Measurements from ENCODE around the gene DPH6.

DPH6 gene

GRCh38 chr15:35349916-35350315 is 196.0 kb downstream of the DPH6 start:
- Histone ChIP-seq H2AFZ (ENCODE audit: low read depth, low read length, severe bottlenecking) (no peak overlapping the region), H4K20me1 (ENCODE audit: low read depth, low read length) (no peaks in the 10 kb centered on the region), H3K4me3 (ENCODE audit: insufficient read depth, low read length, poor library complexity, severe bottlenecking) (no peak overlapping the region), H3K9me3 (ENCODE audit: insufficient read depth, low read length) (no peaks in the 10 kb centered on the region), H3K27me3 (ENCODE audit: low read length) (no peaks in the 10 kb centered on the region), H3K4me2 (ENCODE audit: low read depth, low read length, poor library complexity, severe bottlenecking) (no peak overlapping the region), H3K9me2 (replicated peaks; ENCODE audit: insufficient read depth, low read length) (no peaks in the 10 kb centered on the region), H3K9ac (ENCODE audit: low read length) (no peak overlapping the region), H3K27ac (ENCODE audit: low read depth, low read length) (no peak overlapping the region), H3F3A (ENCODE audit: insufficient read depth) (no peaks in the 10 kb centered on the region), H3K36me3 (ENCODE audit: low read length) (no peaks in the 10 kb centered on the region), H3K79me2 (ENCODE audit: insufficient read depth, low read length) (no peaks in the 10 kb centered on the region)
- TF ChIP-seq CTCF (IDR thresholded peaks at IDR 0.05; ENCODE audit: insufficient read depth, low read length, poor library complexity, severe bottlenecking) (no peak), EZH2phosphoT487 (conservative IDR thresholded peaks at IDR 0.05; ENCODE audit: low read length) (no peak)

- TF ChIP-seq EZH2phosphoT487 (conservative IDR thresholded peaks at IDR 0.05; ENCODE audit: low read length) = no peak
- TF ChIP-seq CTCF (IDR thresholded peaks at IDR 0.05; ENCODE audit: insufficient read depth, low read length, poor library complexity, severe bottlenecking) = no peak
- Histone ChIP-seq H3K9me3 (ENCODE audit: insufficient read depth, low read length) (no peaks in the 10 kb centered on the region), H3F3A (ENCODE audit: insufficient read depth) (no peaks in the 10 kb centered on the region), H4K20me1 (ENCODE audit: low read depth, low read length) (no peaks in the 10 kb centered on the region), H3K9me2 (replicated peaks; ENCODE audit: insufficient read depth, low read length) (no peaks in the 10 kb centered on the region), H3K36me3 (ENCODE audit: low read length) (no peaks in the 10 kb centered on the region), H3K4me2 (ENCODE audit: low read depth, low read length, poor library complexity, severe bottlenecking) (no peak overlapping the region), H3K4me3 (ENCODE audit: insufficient read depth, low read length, poor library complexity, severe bottlenecking) (no peak overlapping the region), H2AFZ (ENCODE audit: low read depth, low read length, severe bottlenecking) (no peak overlapping the region), H3K27ac (ENCODE audit: low read depth, low read length) (no peak overlapping the region), H3K9ac (ENCODE audit: low read length) (no peak overlapping the region), H3K79me2 (ENCODE audit: insufficient read depth, low read length) (no peaks in the 10 kb centered on the region), H3K27me3 (ENCODE audit: low read length) (no peaks in the 10 kb centered on the region)
These were observed 215.0 kb downstream of the DPH6 start for GRCh38 chr15:35330916-35331315.

GRCh38 chr15:35330048-35330695 is 215.8 kb downstream of the DPH6 start:
- no peak overlapping the region for H3K27ac ChIP-seq (ENCODE audit: low read depth, low read length)
- no peaks in the 10 kb centered on the region for H3K27me3 ChIP-seq (ENCODE audit: low read length)
- H3F3A ChIP-seq (ENCODE audit: insufficient read depth) = no peaks in the 10 kb centered on the region
- TF ChIP-seq CTCF (IDR thresholded peaks at IDR 0.05; ENCODE audit: insufficient read depth, low read length, poor library complexity, severe bottlenecking) (no peak), EZH2phosphoT487 (conservative IDR thresholded peaks at IDR 0.05; ENCODE audit: low read length) (no peak)
- H3K79me2 ChIP-seq (ENCODE audit: insufficient read depth, low read length) = no peaks in the 10 kb centered on the region
- H3K9ac ChIP-seq (ENCODE audit: low read length) = no peak overlapping the region
- H3K9me2 ChIP-seq (replicated peaks; ENCODE audit: insufficient read depth, low read length) = no peaks in the 10 kb centered on the region
- no peak overlapping the region for H3K4me3 ChIP-seq (ENCODE audit: insufficient read depth, low read length, poor library complexity, severe bottlenecking)
- no peaks in the 10 kb centered on the region for H3K9me3 ChIP-seq (ENCODE audit: insufficient read depth, low read length)
- H3K36me3 ChIP-seq (ENCODE audit: low read length) = no peaks in the 10 kb centered on the region
- H3K4me2 ChIP-seq (ENCODE audit: low read depth, low read length, poor library complexity, severe bottlenecking) = no peak overlapping the region
- H2AFZ ChIP-seq (ENCODE audit: low read depth, low read length, severe bottlenecking) = no peak overlapping the region
- no peaks in the 10 kb centered on the region for H4K20me1 ChIP-seq (ENCODE audit: low read depth, low read length)
